HCT116 (cell line): Measurements from ENCODE around the gene MUC5B. TPM values are rescaled to one million over a fixed set of nuclear protein-coding genes. Genes with fewer than 3 reads are reported as not detected.

ENCODE experiments used
- ATAC-seq: fragments of 200-7000 bp; cut with Tn5 transposase; 2 replicates; pipeline ENCODE4 v1.9.1; 2020; ENCODE audit warnings: mild to moderate bottlenecking, moderate library complexity
- BruUV-seq: library from RNA; stranded (reverse); fragments of 400-500 nt; replicated peaks from 2 replicates; lab custom pipeline; 2021; lab: Mats Ljungman, UMichigan
- CTCF ChIA-PET: fragments of 300-600 bp; sonication (Branson Sonifier 250); formaldehyde crosslinking; loops from one replicate; lab custom pipeline; 2021; ENCODE audit warnings: antibody characterized with exemption; lab: Charles Lee
- POLR2A ChIA-PET: fragments of 300-600, 350-600 bp; sonication (Branson Sonifier 250); formaldehyde crosslinking; loops from one replicate; lab custom pipeline; 2021; ENCODE audit warnings: antibody characterized with exemption; lab: Charles Lee
- RAD21 ChIA-PET, 2 experiments: fragments of 300-600 bp; sonication (Branson Sonifier 250); formaldehyde crosslinking; loops; one replicate each; lab custom pipeline; 2023; ENCODE audit warnings: low total read pairs in 2 of 2; ENCODE audit not compliant: uncharacterized antibody in 2 of 2, unreplicated experiment in 2 of 2, low non-redundant PET in 1 of 2; lab: Charles Lee
- DNase-seq: peaks from one replicate; pipeline ENCODE4 v3.0.0-alpha.2; 2010; ENCODE audit warnings: low read depth, low spot score
- H2AFZ ChIP-seq: fragments of 200-600 bp; shearing (Covaris generic), sonication (generic); 2 replicates; pipeline ENCODE4 v1.6.1; 2017; ENCODE audit warnings: low read depth, mixed run types, mixed read lengths, antibody characterized with exemption, low read length; ENCODE audit not compliant: poor library complexity, severe bottlenecking
- H3K27ac ChIP-seq: 2 replicates; pipeline ENCODE4 v1.5.1; 2012; ENCODE audit warnings: low read depth, low read length
- H3K27me3 ChIP-seq: fragments of 200-600 bp; sonication (generic); 2 replicates; pipeline ENCODE4 v1.6.1; 2016; ENCODE audit warnings: mixed run types, low read length, mixed read lengths; ENCODE audit not compliant: insufficient read depth
- H3K36me3 ChIP-seq, 2 experiments: fragments of 200-500 bp in 1 of 2; fragments of 200-600 bp in 1 of 2; sonication (Bioruptor generic) in 1 of 2; sonication (generic) in 1 of 2; 2 replicates each; pipeline versions ENCODE4 v1.5.1 to v1.6.1; 2014 to 2016; ENCODE audit warnings: low read length in 2 of 2, inconsistent platforms in 1 of 2, mixed read lengths in 1 of 2, mixed run types in 1 of 2; ENCODE audit not compliant: insufficient read depth in 2 of 2, control insufficient read depth in 1 of 2
- H3K4me1 ChIP-seq, 2 experiments: fragments of 200-600 bp in 1 of 2; sonication (generic) in 1 of 2; 2 replicates each; pipeline versions ENCODE4 v1.5.1 to v1.6.1; 2012 to 2017; ENCODE audit warnings: low read length in 2 of 2, inconsistent platforms in 1 of 2, mild to moderate bottlenecking in 1 of 2, mixed read lengths in 1 of 2, mixed run types in 1 of 2, moderate library complexity in 1 of 2; ENCODE audit not compliant: insufficient read depth in 2 of 2, control insufficient read depth in 1 of 2
- H3K4me2 ChIP-seq: fragments of 200-600 bp; sonication (generic); 2 replicates; pipeline ENCODE4 v1.6.1; 2017; ENCODE audit warnings: mixed run types, low read length, mixed read lengths
- H3K4me3 ChIP-seq, 2 experiments: fragments of 200-600 bp in 1 of 2; sonication (generic) in 1 of 2; replicated peaks in 1 of 2; 2 replicates each; pipeline ENCODE4 v1.5.1; 2011 to 2016; ENCODE audit warnings: low read length in 2 of 2, control low read depth in 1 of 2, low read depth in 1 of 2, mild to moderate bottlenecking in 1 of 2, mixed read lengths in 1 of 2, mixed run types in 1 of 2
- H3K79me2 ChIP-seq: fragments of 200-600 bp; sonication (generic); 2 replicates; pipeline ENCODE4 v1.6.1; 2017; ENCODE audit warnings: mild to moderate bottlenecking, mixed run types, low read length, moderate library complexity, mixed read lengths; ENCODE audit not compliant: insufficient read depth
- H3K9ac ChIP-seq: fragments of 200-600 bp; sonication (generic); 2 replicates; pipeline ENCODE4 v1.6.1; 2016; ENCODE audit warnings: low read length, mixed read lengths
- H3K9me2 ChIP-seq: fragments of 200-600 bp; sonication (generic), shearing (Covaris generic); 2 replicates; pipeline ENCODE4 v1.6.1; 2017; ENCODE audit warnings: mixed run types, mild to moderate bottlenecking, moderate library complexity; ENCODE audit not compliant: insufficient read depth
- H3K9me3 ChIP-seq, 2 experiments: fragments of 200-500 bp in 1 of 2; fragments of 200-600 bp in 1 of 2; sonication (Bioruptor generic) in 1 of 2; sonication (generic) in 1 of 2; 2 replicates each; pipeline ENCODE4 v1.6.1; 2014 to 2017; ENCODE audit warnings: low read length in 2 of 2, mixed read lengths in 2 of 2, inconsistent platforms in 1 of 2, low read depth in 1 of 2, mild to moderate bottlenecking in 1 of 2, mixed run types in 1 of 2, moderate library complexity in 1 of 2; ENCODE audit not compliant: control insufficient read depth in 1 of 2, insufficient read depth in 1 of 2
- H4K20me1 ChIP-seq: fragments of 200-600 bp; sonication (generic), shearing (Covaris generic); 2 replicates; pipeline ENCODE4 v1.6.1; 2017; ENCODE audit warnings: mixed run types, mild to moderate bottlenecking, moderate library complexity; ENCODE audit not compliant: insufficient read depth
- CBX3 ChIP-seq: IDR thresholded peaks from 2 replicates; pipeline ENCODE4 v1.6.1; 2012; ENCODE audit warnings: low read depth
- ELF1 ChIP-seq: IDR thresholded peaks from 2 replicates; pipeline ENCODE4 v1.6.1; 2012; ENCODE audit warnings: low read depth, borderline replicate concordance
- EZH2 ChIP-seq: fragments of 200-600 bp; sonication (generic); IDR thresholded peaks from 2 replicates; pipeline ENCODE4 v1.6.1; 2017; ENCODE audit warnings: antibody characterized with exemption, mixed run types
- EZH2phosphoT487 ChIP-seq: fragments of 200-600 bp; IDR thresholded peaks from 2 replicates; pipeline ENCODE4 v1.6.1; 2018; ENCODE audit warnings: antibody characterized with exemption, borderline replicate concordance
- JUND ChIP-seq: IDR thresholded peaks from 2 replicates; pipeline ENCODE4 v1.6.1; 2012
- POLR2AphosphoS5 ChIP-seq: IDR thresholded peaks from 2 replicates; pipeline ENCODE4 v1.6.1; 2011; ENCODE audit warnings: mild to moderate bottlenecking, low read depth, low read length, moderate library complexity
- REST ChIP-seq: IDR thresholded peaks from 2 replicates; pipeline ENCODE4 v1.6.1; 2012; ENCODE audit warnings: low read depth
- SIN3A ChIP-seq: IDR thresholded peaks from 2 replicates; pipeline ENCODE4 v1.6.1; 2012; ENCODE audit warnings: low read depth
- SRF ChIP-seq: IDR thresholded peaks from 2 replicates; pipeline ENCODE4 v1.6.1; 2012; ENCODE audit warnings: low read depth
- YY1 ChIP-seq: IDR thresholded peaks from 2 replicates; pipeline ENCODE4 v1.6.1; 2011; ENCODE audit warnings: low read length, low read depth, moderate library complexity, mild to moderate bottlenecking; ENCODE audit not compliant: insufficient replicate concordance; ENCODE audit errors: extremely low read depth
- ZFX ChIP-seq: fragments of 450-650 bp; IDR thresholded peaks from 2 replicates; pipeline ENCODE4 v1.6.1; 2017
- ZNF274 ChIP-seq: fragments of 200-500 bp; sonication (Bioruptor generic); IDR thresholded peaks from 2 replicates; pipeline ENCODE4 v1.6.1; 2014; ENCODE audit warnings: mild to moderate bottlenecking, low read depth, low read length, inconsistent platforms
- intact Hi-C: fragments of 100-400 bp; cut with micrococcal nuclease; formaldehyde crosslinking; loops from 2 replicates; pipeline ENCODE4 v1.10.0; 2022
- total RNA-seq: library from RNA; stranded (reverse); gene quantifications from one replicate; pipeline ENCODE4 v1.2.1, GENCODE V29; 2021; ENCODE audit not compliant: unreplicated experiment
- TF ChIP-seq, protein P1 (sequence below), 3 experiments: fragments of 200-600 bp in 1 of 3; sonication (generic) in 1 of 3; IDR thresholded peaks in 2 of 3; conservative IDR thresholded peaks in 1 of 3; 2 replicates each; pipeline ENCODE4 v1.5.1; 2012 to 2017; ENCODE audit warnings: low read depth in 2 of 3, low read length in 2 of 3, antibody characterized with exemption in 1 of 3, borderline replicate concordance in 1 of 3, control low read depth in 1 of 3, mild to moderate bottlenecking in 1 of 3, mixed read lengths in 1 of 3, mixed run types in 1 of 3, moderate library complexity in 1 of 3; ENCODE audit not compliant: insufficient read depth in 1 of 3
- TF ChIP-seq, protein P2 (sequence below): IDR thresholded peaks from 2 replicates; pipeline ENCODE4 v1.6.1; 2011; ENCODE audit warnings: mild to moderate bottlenecking, low read length, moderate library complexity; ENCODE audit not compliant: insufficient replicate concordance; ENCODE audit errors: extremely low read depth

Gene MUC5B
- total RNA-seq, 1 experiment from 2014 or later, result 1.5 TPM

DNA sequence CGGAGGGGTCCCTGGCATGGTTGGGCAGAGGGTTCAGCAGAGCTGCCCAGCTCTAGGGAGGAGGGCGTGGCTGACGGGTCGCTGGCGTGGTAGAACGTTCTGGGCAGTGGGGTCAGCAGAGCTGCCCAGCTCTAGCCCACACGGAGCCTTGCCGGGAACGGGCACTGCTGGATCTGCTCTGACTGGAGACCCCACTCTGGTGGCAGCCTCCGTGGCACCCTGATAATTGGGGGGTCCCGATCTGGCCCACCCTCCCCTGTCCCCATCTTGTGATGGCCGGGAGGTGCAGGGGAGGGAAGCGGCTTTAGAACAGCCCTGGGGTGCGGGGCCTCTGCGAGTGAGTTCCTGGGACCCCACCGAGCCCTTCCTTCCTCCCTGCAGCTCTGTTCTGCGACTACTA, 43.2 kb upstream of the MUC5B start:
- Histone ChIP-seq H3K27ac (no peak overlapping the region), H3K9me3 (no peaks in the 10 kb centered on the region), H3K4me3 (no peak overlapping the region), H3K27me3 (no peaks in the 10 kb centered on the region), H2AFZ (no peak overlapping the region), H3K9ac (no peak overlapping the region), H4K20me1 (no peaks in the 10 kb centered on the region), H3K79me2 (no peaks in the 10 kb centered on the region), H3K36me3 (no peaks in the 10 kb centered on the region), H3K4me1 (no peaks in the 10 kb centered on the region), H3K9me2 (no peaks in the 10 kb centered on the region), H3K4me2 (no peak overlapping the region)
- ChIA-PET CTCF (no interaction called here), RAD21 (no interaction called here), POLR2A (no interaction called here)
- TF ChIP-seq YY1, result no peak
- no peak for TF ChIP-seq ZFX
- no peak for TF ChIP-seq SIN3A
- no peak for TF ChIP-seq REST
- TF ChIP-seq ELF1, result no peak
- TF ChIP-seq, protein P1, sequence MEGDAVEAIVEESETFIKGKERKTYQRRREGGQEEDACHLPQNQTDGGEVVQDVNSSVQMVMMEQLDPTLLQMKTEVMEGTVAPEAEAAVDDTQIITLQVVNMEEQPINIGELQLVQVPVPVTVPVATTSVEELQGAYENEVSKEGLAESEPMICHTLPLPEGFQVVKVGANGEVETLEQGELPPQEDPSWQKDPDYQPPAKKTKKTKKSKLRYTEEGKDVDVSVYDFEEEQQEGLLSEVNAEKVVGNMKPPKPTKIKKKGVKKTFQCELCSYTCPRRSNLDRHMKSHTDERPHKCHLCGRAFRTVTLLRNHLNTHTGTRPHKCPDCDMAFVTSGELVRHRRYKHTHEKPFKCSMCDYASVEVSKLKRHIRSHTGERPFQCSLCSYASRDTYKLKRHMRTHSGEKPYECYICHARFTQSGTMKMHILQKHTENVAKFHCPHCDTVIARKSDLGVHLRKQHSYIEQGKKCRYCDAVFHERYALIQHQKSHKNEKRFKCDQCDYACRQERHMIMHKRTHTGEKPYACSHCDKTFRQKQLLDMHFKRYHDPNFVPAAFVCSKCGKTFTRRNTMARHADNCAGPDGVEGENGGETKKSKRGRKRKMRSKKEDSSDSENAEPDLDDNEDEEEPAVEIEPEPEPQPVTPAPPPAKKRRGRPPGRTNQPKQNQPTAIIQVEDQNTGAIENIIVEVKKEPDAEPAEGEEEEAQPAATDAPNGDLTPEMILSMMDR (IDR thresholded peaks at IDR 0.05 in 2 of 3, conservative IDR thresholded peaks at IDR 0.05 in 1 of 3; ENCODE audit: borderline replicate concordance in 1 of 3, insufficient read depth in 1 of 3, low read depth in 2 of 3, low read length in 2 of 3), result no peak
- TF ChIP-seq JUND, result no peak
- no peak for TF ChIP-seq SRF
- no peak for TF ChIP-seq POLR2AphosphoS5
- no peak for TF ChIP-seq ZNF274
- no peak for TF ChIP-seq EZH2
- TF ChIP-seq EZH2phosphoT487, result no peak
- TF ChIP-seq, protein P2, sequence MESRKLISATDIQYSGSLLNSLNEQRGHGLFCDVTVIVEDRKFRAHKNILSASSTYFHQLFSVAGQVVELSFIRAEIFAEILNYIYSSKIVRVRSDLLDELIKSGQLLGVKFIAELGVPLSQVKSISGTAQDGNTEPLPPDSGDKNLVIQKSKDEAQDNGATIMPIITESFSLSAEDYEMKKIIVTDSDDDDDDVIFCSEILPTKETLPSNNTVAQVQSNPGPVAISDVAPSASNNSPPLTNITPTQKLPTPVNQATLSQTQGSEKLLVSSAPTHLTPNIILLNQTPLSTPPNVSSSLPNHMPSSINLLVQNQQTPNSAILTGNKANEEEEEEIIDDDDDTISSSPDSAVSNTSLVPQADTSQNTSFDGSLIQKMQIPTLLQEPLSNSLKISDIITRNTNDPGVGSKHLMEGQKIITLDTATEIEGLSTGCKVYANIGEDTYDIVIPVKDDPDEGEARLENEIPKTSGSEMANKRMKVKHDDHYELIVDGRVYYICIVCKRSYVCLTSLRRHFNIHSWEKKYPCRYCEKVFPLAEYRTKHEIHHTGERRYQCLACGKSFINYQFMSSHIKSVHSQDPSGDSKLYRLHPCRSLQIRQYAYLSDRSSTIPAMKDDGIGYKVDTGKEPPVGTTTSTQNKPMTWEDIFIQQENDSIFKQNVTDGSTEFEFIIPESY, result no peak
- TF ChIP-seq CBX3, result no peak
- DNase-seq (no peak), ATAC-seq (no peak)
- intact Hi-C loops, result no loop called here
- no TSS peak for BruUV-seq
